K562 (cell line): ENCODE data around the gene HNRNPM.

Experiments
- CTCF ChIP-seq, 3 experiments: IDR thresholded peaks in 2 of 3; conservative IDR thresholded peaks in 1 of 3; 2 replicates each; pipeline ENCODE4 v1.5.1; 2011 to 2012; ENCODE audit warnings: low read length in 3 of 3, mild to moderate bottlenecking in 3 of 3, control low read depth in 2 of 3, improper control_type of control experiment in 1 of 3, inconsistent platforms in 1 of 3, low read depth in 1 of 3, mixed read lengths in 1 of 3, moderate library complexity in 1 of 3; ENCODE audit not compliant: insufficient read depth in 2 of 3
- IRF2 ChIP-seq: sonication (generic); formaldehyde crosslinking; IDR thresholded peaks from 2 replicates; pipeline ENCODE4 v1.8.1; 2022; ENCODE audit warnings: mild to moderate bottlenecking, missing genetic modification reagents
- POLR2A ChIP-seq: fragments of 450-650 bp; conservative IDR thresholded peaks from 2 replicates; pipeline ENCODE4 v1.6.1; 2016
- USF2 ChIP-seq: sonication (generic); formaldehyde crosslinking; IDR thresholded peaks from 2 replicates; pipeline ENCODE4 v1.5.0; 2020; ENCODE audit warnings: missing genetic modification reagents
- ZNF121 ChIP-seq: sonication (generic); formaldehyde crosslinking; conservative IDR thresholded peaks from 2 replicates; pipeline ENCODE4 v1.8.0; 2022; ENCODE audit warnings: missing genetic modification reagents

- TF ChIP-seq ZNF121 (CRISPR knock-in tag): no peak
- no peak for TF ChIP-seq CTCF (IDR thresholded peaks at IDR 0.05 in 2 of 3, conservative IDR thresholded peaks at IDR 0.05 in 1 of 3; ENCODE audit: insufficient read depth in 2 of 3, low read depth in 1 of 3, low read length in 3 of 3)
- no peak for TF ChIP-seq IRF2
- TF ChIP-seq USF2: no peak
- TF ChIP-seq POLR2A: no peak
Measured at GRCh38 chr19:8490395-8490760, 45.6 kb downstream of the HNRNPM start.
